Natural killer cell (primary cell): ENCODE data around the gene PATJ. TPM values are rescaled to one million over a fixed set of nuclear protein-coding genes. Genes with fewer than 3 reads are reported as not detected.
"Not testable (repeated sequence)": the region's sequence is repeated elsewhere in the genome, so short reads cannot be mapped to it uniquely, and the experiment has no call there.

ENCODE experiments used
- ATAC-seq, 3 donors: fragments of 150-1000 bp in 2 of 3; fragments of 200-7000 bp in 1 of 3; cut with Tn5 transposase; 1 replicate in 1 of 3; 2 replicates in 2 of 3; pipeline ENCODE4 v1.10.0; 2021; ENCODE audit warnings: mild to moderate bottlenecking in 2 of 3, moderate library complexity in 2 of 3
- DNase-seq, 2 donors: peaks; one replicate each; pipeline versions ENCODE4 v3.0.0 to v3.0.0-alpha.2; 2013 to 2021; ENCODE audit warnings: mixed read lengths in 1 of 2
- H3K27ac ChIP-seq: one replicate; pipeline ENCODE4 v1.5.1; 2013; ENCODE audit warnings: mild to moderate bottlenecking, low read length
- H3K27me3 ChIP-seq: one replicate; pipeline ENCODE4 v1.6.1; 2013; ENCODE audit warnings: low read length; ENCODE audit not compliant: control insufficient read depth, insufficient read depth
- H3K36me3 ChIP-seq: one replicate; pipeline ENCODE4 v1.6.1; 2013; ENCODE audit warnings: low read length; ENCODE audit not compliant: control insufficient read depth, insufficient read depth
- H3K4me1 ChIP-seq: one replicate; pipeline ENCODE4 v1.6.1; 2013; ENCODE audit warnings: low read length; ENCODE audit not compliant: control insufficient read depth, insufficient read depth
- H3K4me3 ChIP-seq: one replicate; pipeline ENCODE4 v1.5.1; 2013; ENCODE audit warnings: low read length
- H3K9me3 ChIP-seq: one replicate; pipeline ENCODE4 v1.6.1; 2013; ENCODE audit warnings: low read length; ENCODE audit not compliant: control insufficient read depth, insufficient read depth
- H3K27ac Mint-ChIP-seq, 2 donors: one replicate each; pipeline ENCODE4 v1.8.0; 2022; ENCODE audit warnings: mild to moderate bottlenecking in 2 of 2, mixed read lengths in 2 of 2, moderate library complexity in 1 of 2
- H3K27me3 Mint-ChIP-seq, 2 donors: one replicate each; pipeline ENCODE4 v1.8.0; 2022; ENCODE audit warnings: low read depth in 2 of 2, mixed read lengths in 2 of 2
- H3K36me3 Mint-ChIP-seq: one replicate; pipeline ENCODE4 v1.8.0; 2022; ENCODE audit warnings: mixed read lengths
- H3K4me1 Mint-ChIP-seq, 2 donors: one replicate each; pipeline ENCODE4 v1.8.0; 2022; ENCODE audit warnings: mixed read lengths in 2 of 2
- H3K4me3 Mint-ChIP-seq: one replicate; pipeline ENCODE4 v1.8.0; 2022; ENCODE audit warnings: mild to moderate bottlenecking, moderate library complexity, mixed read lengths
- H3K9me3 Mint-ChIP-seq, 2 donors: one replicate each; pipeline ENCODE4 v1.8.0; 2022; ENCODE audit warnings: mixed read lengths in 2 of 2
- WGBS: methylation state at CpG from one replicate; pipeline ENCODE4 v1.1.7; 2013; ENCODE audit warnings: missing lambda C conversion rate; ENCODE audit not compliant: insufficient coverage; 5-methylcytosine and 5-hydroxymethylcytosine counted together
- intact Hi-C: fragments of 100-400 bp; cut with micrococcal nuclease; formaldehyde crosslinking; loops from one replicate; pipeline ENCODE4 v1.14.2; 2022
- total RNA-seq, 4 donors: library from RNA; stranded (reverse); fragments of 120-200 nt in 1 of 4; gene quantifications; one replicate each; pipeline versions ENCODE4 v1.2.3 to v1.2.4, GENCODE V29; 2013 to 2022
- TF ChIP-seq, protein P1 (sequence below): fragments of 200-600 bp; IDR thresholded peaks from one replicate; pipeline ENCODE4 v1.8.0; 2022; ENCODE audit warnings: antibody characterized with exemption

PATJ gene
- total RNA-seq, 3 donors from 2014 or later (not counting 1 experiment from before 2014, with no cell fraction given), result 15.0 to 18.5 (median 16.7) TPM

- Mint-ChIP-seq H3K4me3 (no peak overlapping the region), H3K4me1 (no peaks in the 10 kb centered on the region), H3K9me3 (peaks cover 0 to 4% of the 10 kb centered on the region in 2 donors), H3K36me3 (peaks cover 7% of the 10 kb centered on the region), H3K27me3 (no peaks in the 10 kb centered on the region), H3K27ac (no peak overlapping the region)
- WGBS, result 94% methylated on average over 3 of the region's 3 CpGs
- TF ChIP-seq, protein P1, sequence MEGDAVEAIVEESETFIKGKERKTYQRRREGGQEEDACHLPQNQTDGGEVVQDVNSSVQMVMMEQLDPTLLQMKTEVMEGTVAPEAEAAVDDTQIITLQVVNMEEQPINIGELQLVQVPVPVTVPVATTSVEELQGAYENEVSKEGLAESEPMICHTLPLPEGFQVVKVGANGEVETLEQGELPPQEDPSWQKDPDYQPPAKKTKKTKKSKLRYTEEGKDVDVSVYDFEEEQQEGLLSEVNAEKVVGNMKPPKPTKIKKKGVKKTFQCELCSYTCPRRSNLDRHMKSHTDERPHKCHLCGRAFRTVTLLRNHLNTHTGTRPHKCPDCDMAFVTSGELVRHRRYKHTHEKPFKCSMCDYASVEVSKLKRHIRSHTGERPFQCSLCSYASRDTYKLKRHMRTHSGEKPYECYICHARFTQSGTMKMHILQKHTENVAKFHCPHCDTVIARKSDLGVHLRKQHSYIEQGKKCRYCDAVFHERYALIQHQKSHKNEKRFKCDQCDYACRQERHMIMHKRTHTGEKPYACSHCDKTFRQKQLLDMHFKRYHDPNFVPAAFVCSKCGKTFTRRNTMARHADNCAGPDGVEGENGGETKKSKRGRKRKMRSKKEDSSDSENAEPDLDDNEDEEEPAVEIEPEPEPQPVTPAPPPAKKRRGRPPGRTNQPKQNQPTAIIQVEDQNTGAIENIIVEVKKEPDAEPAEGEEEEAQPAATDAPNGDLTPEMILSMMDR, result no peak
- H3K4me3 ChIP-seq, result no peak overlapping the region
- ATAC-seq (no peak), DNase-seq (no peak)
- no peaks in the 10 kb centered on the region for H3K4me1 ChIP-seq
- H3K27ac ChIP-seq, result no peak overlapping the region
- no peaks in the 10 kb centered on the region for H3K27me3 ChIP-seq
- no peaks in the 10 kb centered on the region for H3K9me3 ChIP-seq
- intact Hi-C loops, result no loop called here
- peaks cover 4% of the 10 kb centered on the region for H3K36me3 ChIP-seq
Observed at GRCh38 chr1:61887076-61887867, 145.0 kb downstream of the PATJ start.

DNA sequence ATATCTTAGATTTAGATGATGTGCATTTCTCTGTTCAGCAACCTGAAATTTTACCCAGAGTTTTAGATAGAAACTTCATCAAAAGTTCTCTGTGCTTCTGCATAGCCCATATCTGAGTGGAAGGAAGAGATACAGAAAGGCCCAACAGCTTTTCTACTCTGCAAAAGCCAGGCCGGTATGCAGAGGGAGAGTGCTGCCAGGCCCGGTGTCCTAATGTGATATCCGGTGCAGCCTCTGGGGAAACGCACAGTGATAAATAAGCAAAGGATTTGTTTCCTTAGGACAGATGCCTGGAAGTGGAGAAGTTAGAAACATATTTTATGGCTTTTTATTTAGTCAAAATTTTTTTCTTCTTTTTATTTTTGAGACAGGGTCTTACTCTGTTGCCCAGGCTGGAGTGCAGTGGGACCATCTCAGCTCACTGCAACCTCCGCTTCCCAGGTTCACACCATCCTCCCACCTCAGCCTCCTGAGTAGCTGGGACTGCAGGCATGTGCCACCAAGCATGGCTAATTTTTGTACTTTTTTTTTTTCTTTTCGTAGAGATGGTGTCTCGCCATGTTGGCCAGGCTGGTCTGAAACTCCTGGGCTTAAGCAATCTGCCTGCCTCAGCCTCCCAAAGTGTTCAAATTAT lies 145.8 kb downstream of the PATJ start:
- DNase-seq, result no peak
- no peak overlapping the region for H3K4me3 Mint-ChIP-seq
- peaks cover 7% of the 10 kb centered on the region for H3K36me3 Mint-ChIP-seq
- H3K27me3 Mint-ChIP-seq, result no peaks in the 10 kb centered on the region
- H3K4me3 ChIP-seq, result no peak overlapping the region
- no peaks in the 10 kb centered on the region for H3K4me1 ChIP-seq
- peaks cover 0 to 4% of the 10 kb centered on the region in 2 donors for H3K9me3 Mint-ChIP-seq
- ATAC-seq, result no peak
- TF ChIP-seq, protein P1, result no peak
- no peaks in the 10 kb centered on the region for H3K9me3 ChIP-seq
- H3K27ac Mint-ChIP-seq, result no peak overlapping the region
- H3K27ac ChIP-seq, result no peak overlapping the region
- peaks cover 4% of the 10 kb centered on the region for H3K36me3 ChIP-seq
- no peaks in the 10 kb centered on the region for H3K4me1 Mint-ChIP-seq
- intact Hi-C loops, result no loop called here
- no peaks in the 10 kb centered on the region for H3K27me3 ChIP-seq
- 78% methylated on average over 6 of the region's 7 CpGs for WGBS

DNA sequence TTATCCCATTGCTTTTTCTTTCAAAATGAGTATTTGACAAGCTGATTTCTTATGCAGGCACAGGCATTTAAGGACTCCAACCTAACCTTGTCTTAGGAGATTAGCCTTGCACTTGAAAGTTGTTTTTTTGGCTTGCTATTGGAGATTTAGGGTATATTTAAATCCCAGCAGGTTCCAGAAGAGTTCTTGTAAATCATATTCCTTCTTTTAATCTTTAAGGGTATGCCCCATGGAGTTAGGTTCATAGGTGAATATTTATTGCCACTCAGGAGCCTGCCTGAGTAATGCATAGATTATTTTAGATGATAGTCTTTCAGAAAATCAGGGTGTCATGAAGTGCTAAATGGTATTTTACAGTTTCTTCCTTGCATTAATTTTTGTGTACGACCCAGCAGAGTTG lies 146.5 kb downstream of the PATJ start:
- Histone ChIP-seq H3K4me3 (no peak overlapping the region), H3K4me1 (no peaks in the 10 kb centered on the region), H3K9me3 (no peaks in the 10 kb centered on the region), H3K27ac (no peak overlapping the region), H3K36me3 (peaks cover 4% of the 10 kb centered on the region), H3K27me3 (no peaks in the 10 kb centered on the region)
- TF ChIP-seq, protein P1, result no peak
- Mint-ChIP-seq H3K27ac (no peak overlapping the region), H3K4me3 (no peak overlapping the region), H3K9me3 (peaks cover 0 to 4% of the 10 kb centered on the region in 2 donors), H3K27me3 (no peaks in the 10 kb centered on the region), H3K4me1 (no peaks in the 10 kb centered on the region), H3K36me3 (peaks cover 7% of the 10 kb centered on the region)
- intact Hi-C loops, result no loop called here
- DNase-seq (no peak), ATAC-seq (no peak)
- WGBS, result 86% methylated on average over 1 of the region's 1 CpG

GRCh38 chr1:61890435-61890834 lies 148.2 kb downstream of the PATJ start:
- intact Hi-C loops, H3K4me3 ChIP-seq, H3K9me3 Mint-ChIP-seq, H3K4me1 Mint-ChIP-seq, H3K9me3 ChIP-seq, DNase-seq, H3K27me3 Mint-ChIP-seq, H3K4me3 Mint-ChIP-seq, ATAC-seq, H3K36me3 ChIP-seq, H3K27ac Mint-ChIP-seq, H3K36me3 Mint-ChIP-seq, H3K27ac ChIP-seq, H3K27me3 ChIP-seq, H3K4me1 ChIP-seq: not testable (repeated sequence)
